Right ventricle myocardium inferior (tissue), 1 donor: ENCODE measurements around the gene ANKRD10. TPM values are rescaled to one million over a fixed set of nuclear protein-coding genes. Genes with fewer than 3 reads are reported as not detected.
A peak's percentile ranks its signal among the peaks of the same experiment; 100 is the strongest.

Experiments
- ATAC-seq: fragments of 200-7000 bp; cut with Tn5 transposase; one replicate; pipeline ENCODE4 v1.9.1; 2020; ENCODE audit warnings: mild to moderate bottlenecking, moderate library complexity
- DNase-seq: peaks from one replicate; pipeline ENCODE4 v3.0.0; 2021; ENCODE audit errors: missing footprints
- intact Hi-C: fragments of 100-400 bp; cut with DNase I; formaldehyde crosslinking; loops from one replicate; pipeline ENCODE4 v1.11.0; 2022
- total RNA-seq: library from RNA; stranded (reverse); fragmentation: NEBNext Ultra II Directional; extraction: Animal tissue kit (Norgen Biotek cat#: 25700); gene quantifications from one replicate; pipeline ENCODE4 v1.2.1, GENCODE V29; 2021
- donor health status: DM: no; HTN: yes; CAD: no; lungs with severe emphysema.

Gene ANKRD10
- total RNA-seq, 1 donor from 2014 or later: 48.6 TPM

GRCh38 chr13:110894086-110894485 lies 20.8 kb downstream of the ANKRD10 start:
- intact Hi-C loops: no loop called here
- DNase-seq: no peak
- no peak for ATAC-seq

GRCh38 chr13:110893571-110893970 lies 21.3 kb downstream of the ANKRD10 start:
- intact Hi-C loops: no loop called here
- DNase-seq (no peak), ATAC-seq (no peak)

- no peak for DNase-seq
- ATAC-seq: no peak
- intact Hi-C loops: no loop called here
Measured at GRCh38 chr13:110890279-110891165, 24.3 kb downstream of the ANKRD10 start.

- no peak for DNase-seq
- no peak for ATAC-seq
Measured at GRCh38 chr13:110888390-110888789, 26.5 kb downstream of the ANKRD10 start.

GRCh38 chr13:110887597-110888333 lies 27.1 kb downstream of the ANKRD10 start:
- DNase-seq: no peak

More at GRCh38 chr13:110888390-110888789, 26.5 kb downstream of the ANKRD10 start:
- intact Hi-C loops: no loop called here

GRCh38 chr13:110886870-110887596 lies 27.8 kb downstream of the ANKRD10 start:
- intact Hi-C loops: no loop called here
- no peak for DNase-seq
- ATAC-seq: no peak

More at GRCh38 chr13:110887597-110888333, 27.1 kb downstream of the ANKRD10 start:
- intact Hi-C loops: no loop called here
- peak; percentile 62 for ATAC-seq

GRCh38 chr13:110885966-110886869 lies 28.7 kb downstream of the ANKRD10 start:
- intact Hi-C loops: no loop called here
- DNase-seq (no peak), ATAC-seq (no peak)

GRCh38 chr13:110885516-110885915 lies 29.4 kb downstream of the ANKRD10 start:
- intact Hi-C loops: no loop called here
- DNase-seq: no peak
- no peak for ATAC-seq

GRCh38 chr13:110884517-110884916 lies 30.4 kb downstream of the ANKRD10 start:
- DNase-seq: no peak
- intact Hi-C loops: no loop called here
- no peak for ATAC-seq

GRCh38 chr13:110883542-110883941 lies 31.3 kb downstream of the ANKRD10 start:
- intact Hi-C loops: no loop called here
- ATAC-seq: no peak
- no peak for DNase-seq

- intact Hi-C loops: no loop called here
Measured at GRCh38 chr13:110882972-110883371, 31.9 kb downstream of the ANKRD10 start.

GRCh38 chr13:110881839-110882627 lies 32.8 kb downstream of the ANKRD10 start:
- intact Hi-C loops: no loop called here
- ATAC-seq (no peak), DNase-seq (no peak)

More at GRCh38 chr13:110882972-110883371, 31.9 kb downstream of the ANKRD10 start:
- DNase-seq: no peak
- no peak for ATAC-seq

- intact Hi-C loops: no loop called here
- no peak for DNase-seq
- no peak for ATAC-seq
Measured at GRCh38 chr13:110880627-110881026, 34.2 kb downstream of the ANKRD10 start.

GRCh38 chr13:110879482-110879881 lies 35.4 kb downstream of the ANKRD10 start:
- intact Hi-C loops: no loop called here
- DNase-seq (no peak), ATAC-seq (no peak)

- intact Hi-C loops: no loop called here
- ATAC-seq (no peak), DNase-seq (no peak)
Measured at GRCh38 chr13:110877737-110878258, 37.1 kb downstream of the ANKRD10 start.

GRCh38 chr13:110876609-110877008 lies 38.3 kb downstream of the ANKRD10 start:
- ATAC-seq (no peak), DNase-seq (no peak)
- intact Hi-C loops: no loop called here

- DNase-seq (no peak), ATAC-seq (no peak)
- intact Hi-C loops: no loop called here
Measured at GRCh38 chr13:110875241-110875640, 39.6 kb downstream of the ANKRD10 start.
